HG03575 (cell line): ENCODE data around the gene ECHS1.

Source experiments
- ATAC-seq: cut with Tn5 transposase; IDR thresholded peaks from one replicate; pipeline ENCODE4 v1.9.1; 2021; ENCODE audit not compliant: unreplicated experiment, insufficient number of reproducible peaks, low FRiP score; ENCODE audit errors: extremely low read depth

Gene ECHS1

DNA sequence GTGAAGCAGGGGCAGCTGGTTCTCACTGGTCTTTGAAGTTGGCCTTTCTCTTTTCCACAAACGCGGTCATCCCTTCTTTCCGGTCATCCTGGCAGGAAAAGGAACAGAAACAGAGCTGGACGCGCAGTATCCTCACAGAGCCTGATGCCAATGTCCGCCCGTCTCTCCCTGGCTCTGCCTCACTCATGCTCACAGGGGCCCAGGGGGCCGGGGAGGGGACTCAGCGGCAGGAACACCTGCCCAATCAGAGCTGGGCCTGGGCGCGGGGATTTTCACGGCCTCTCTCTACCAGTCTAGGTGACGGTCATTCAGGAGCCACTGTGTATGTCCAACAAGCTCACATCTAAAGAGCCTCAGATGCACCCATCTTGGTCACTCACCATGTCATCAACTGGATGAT lies 10.3 kb downstream of the ECHS1 start:
- ATAC-seq = no peak

DNA sequence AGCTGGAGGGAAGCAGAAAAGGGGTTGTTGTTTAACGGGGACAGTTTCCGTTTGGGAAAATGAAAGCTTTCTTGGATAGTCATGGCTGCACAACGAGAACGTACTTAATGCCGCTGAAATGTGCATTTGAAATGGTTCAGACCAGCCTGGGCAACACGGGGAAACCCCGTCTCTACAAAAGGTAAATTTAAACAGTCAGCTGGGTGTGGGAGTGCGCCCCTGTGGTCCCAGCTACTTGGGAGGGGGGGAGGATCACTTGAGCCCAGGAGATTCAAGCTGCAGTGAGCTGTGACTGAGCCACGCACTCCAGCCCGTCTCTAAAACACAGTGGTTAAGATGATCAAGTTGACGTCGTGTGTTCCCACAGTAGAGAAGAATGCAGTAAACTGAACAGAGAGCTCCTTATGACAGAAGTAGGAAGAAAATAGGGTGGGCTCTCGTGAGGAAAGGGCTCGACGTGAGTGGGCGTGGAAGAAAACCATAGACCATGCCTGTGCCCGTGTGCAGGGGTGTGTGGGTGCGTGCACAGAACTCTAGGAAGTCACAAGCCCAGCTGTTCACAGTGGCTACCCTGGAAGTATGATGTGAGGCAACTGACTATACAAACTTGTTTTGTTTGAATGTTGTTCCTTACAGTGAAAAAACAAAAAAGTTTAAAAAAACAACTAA lies 11.2 kb downstream of the ECHS1 start:
- no peak for ATAC-seq

DNA sequence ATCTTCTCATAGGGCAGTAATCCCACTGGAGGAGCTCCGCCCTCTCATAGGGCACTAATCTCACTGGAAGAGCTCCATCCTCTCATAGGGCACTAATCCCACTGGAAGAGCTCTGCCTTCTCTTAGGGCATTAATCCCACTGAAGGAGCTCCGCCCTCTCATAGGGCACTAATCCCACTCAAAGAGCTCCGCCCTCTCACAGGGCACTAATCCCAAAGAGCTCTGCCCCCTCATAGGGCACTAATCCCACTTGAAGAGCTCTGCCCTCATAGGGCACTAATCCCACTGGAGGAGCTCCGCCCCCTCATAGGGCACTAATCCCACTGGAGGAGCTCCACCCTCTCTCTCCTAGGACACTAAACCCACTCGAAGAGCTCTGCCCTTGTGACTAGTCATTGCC lies 11.9 kb downstream of the ECHS1 start:
- no peak for ATAC-seq

DNA sequence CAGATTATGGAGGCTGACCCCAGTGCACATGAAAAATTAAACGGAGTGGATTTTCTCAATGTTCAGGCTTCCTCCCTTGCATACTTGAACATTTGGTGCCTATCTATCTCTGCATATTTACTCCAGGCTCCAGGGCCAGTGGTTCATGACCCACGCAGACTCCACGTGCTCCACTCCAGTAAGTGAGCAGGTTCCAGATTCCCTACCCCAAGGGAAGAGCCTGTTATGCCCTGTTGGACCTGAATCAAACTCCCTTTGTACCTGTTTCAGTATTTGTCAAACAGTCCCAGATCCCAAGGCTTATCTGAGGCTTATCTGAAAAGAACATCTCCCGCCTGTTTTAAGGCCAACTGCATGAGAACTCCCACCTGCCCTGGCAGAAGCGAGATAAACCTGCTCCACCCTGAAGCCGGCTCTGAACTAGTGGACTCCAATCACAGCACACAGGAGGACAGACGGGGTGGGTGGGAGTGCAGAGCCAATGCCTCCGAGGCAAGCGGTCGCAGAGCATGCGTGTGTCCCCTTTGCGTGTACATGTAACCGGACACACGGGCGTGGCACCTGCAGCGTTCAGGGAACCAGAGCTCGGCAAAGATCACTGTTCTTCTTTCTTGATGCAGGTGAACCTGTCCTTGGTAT lies 13.1 kb downstream of the ECHS1 start:
- no peak for ATAC-seq

DNA sequence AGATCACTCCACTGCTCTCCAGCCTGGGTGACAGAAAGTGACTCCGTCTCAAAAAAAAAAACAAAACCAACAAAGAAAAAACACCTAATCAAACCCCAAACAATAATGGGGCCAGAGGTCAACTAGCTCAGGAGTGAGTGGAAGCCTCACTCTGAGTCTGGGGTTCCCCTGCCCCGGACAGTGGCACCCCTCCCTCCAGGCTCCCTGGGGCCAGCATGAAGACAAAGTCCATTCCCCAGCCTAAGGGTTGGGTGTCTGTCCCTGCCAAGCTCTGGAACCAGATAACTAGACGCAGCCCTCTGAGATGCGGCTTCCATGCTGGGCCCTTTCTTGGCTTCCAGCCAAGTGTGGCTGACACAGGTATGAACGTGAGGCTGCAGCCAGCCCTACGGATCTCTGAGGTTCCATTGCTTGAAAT lies 13.6 kb downstream of the ECHS1 start:
- no peak for ATAC-seq

DNA sequence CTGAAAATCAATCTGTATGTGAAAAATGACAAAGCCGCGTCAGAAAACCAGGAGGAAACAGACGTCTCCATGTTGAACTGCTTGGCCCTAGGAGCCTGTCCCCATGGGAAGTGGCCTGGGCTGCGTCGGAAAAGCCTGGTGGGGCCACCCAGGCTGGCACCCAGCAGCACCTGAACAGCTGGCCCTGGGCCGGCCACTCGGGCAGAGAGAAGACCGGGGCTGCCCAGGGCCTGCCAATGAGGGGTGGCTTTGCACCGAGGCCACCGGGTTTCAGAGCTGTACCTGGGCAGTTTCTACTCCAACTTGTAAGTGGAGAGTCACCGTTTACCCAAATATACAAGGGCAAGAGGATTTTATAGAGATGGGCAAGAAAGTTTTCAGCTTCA lies 14.2 kb downstream of the ECHS1 start:
- no peak for ATAC-seq

DNA sequence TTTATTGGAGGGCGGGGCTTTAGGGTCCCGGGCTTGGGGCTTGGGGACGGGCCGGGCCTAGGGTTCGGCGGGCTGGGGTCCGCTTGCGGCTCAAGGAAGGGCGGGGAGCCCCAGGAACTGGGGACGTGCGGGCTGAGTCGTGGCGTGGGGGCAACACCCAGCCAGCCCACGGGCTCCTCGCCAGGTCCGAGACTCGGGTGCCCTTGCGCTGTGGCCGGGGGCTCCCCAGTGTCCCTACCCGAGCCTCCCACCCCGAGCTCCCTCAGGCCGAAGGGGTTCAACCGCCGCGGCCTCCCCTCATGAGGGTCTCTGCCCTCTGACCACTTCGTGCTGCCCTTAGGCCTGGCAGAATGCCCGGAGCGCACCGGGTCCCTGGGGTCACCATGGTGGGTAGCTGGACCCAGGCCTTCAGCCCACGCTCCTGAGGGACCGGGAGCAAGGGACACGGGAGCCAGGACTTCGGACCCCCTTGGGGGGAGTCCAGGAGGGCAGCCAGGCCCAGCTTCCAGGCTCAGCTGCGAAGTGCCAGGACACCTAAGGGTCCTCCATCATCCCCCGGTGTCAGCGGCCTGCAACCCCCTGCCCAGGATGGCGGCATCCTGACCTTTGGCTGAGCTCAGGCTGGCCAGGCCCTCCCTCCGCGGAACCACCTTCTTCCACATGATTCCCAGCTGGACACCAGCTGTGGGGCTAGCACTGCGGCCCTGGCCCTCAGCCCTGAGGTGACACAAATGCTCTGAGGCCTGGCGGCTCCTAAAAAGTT lies 14.8 kb downstream of the ECHS1 start:
- ATAC-seq = no peak

DNA sequence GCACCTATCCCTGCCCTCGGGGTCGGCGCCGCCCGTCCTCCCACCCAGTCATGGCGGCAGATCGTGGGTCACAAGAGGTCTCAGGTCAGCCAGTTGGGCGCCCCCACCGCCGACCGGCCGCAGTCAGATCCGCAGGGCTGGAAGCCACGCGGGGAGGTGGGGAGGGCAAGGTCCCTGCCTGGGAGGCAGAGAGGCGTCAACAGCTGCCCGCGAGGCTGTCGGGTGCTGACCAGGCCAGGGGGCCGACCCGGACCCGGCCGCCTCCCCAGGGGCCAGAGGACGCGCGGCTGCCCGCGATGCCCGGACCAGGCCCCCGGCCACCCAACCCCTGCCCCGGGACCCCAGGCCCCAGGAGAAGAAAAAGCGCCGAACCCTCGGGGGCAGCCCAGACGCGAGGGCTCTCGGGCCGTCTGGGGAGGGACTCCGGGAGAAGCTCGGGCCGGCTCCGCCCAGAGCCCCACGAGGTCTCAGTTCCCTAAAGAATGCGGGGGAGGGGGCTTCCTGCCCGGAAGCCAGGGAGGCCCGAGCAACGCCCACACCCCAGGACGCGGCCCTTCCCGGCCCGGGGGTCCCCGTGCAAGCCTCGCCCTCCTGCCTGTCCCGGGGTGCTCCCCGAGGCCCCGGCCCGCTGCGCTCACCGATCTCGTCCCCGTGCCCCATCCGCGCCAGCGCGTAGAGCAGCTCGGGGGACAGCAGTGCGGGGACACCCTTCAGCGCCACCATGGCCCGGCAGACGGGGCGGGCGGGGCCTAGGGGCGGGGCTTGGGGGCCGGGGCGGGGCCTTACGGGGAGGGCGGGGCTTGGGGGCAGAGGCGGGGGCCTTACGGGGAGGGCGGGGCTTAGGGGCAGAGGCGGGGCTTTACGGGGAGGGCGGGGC lies 15.6 kb downstream of the ECHS1 start, which contains the start of gene FUOM:
Gene FUOM, minus strand, starts transcription at position 735 of the 877 bp plus-strand sequence. Its CDS starts 12 bp downstream, at position 723.
- no peak for ATAC-seq

DNA sequence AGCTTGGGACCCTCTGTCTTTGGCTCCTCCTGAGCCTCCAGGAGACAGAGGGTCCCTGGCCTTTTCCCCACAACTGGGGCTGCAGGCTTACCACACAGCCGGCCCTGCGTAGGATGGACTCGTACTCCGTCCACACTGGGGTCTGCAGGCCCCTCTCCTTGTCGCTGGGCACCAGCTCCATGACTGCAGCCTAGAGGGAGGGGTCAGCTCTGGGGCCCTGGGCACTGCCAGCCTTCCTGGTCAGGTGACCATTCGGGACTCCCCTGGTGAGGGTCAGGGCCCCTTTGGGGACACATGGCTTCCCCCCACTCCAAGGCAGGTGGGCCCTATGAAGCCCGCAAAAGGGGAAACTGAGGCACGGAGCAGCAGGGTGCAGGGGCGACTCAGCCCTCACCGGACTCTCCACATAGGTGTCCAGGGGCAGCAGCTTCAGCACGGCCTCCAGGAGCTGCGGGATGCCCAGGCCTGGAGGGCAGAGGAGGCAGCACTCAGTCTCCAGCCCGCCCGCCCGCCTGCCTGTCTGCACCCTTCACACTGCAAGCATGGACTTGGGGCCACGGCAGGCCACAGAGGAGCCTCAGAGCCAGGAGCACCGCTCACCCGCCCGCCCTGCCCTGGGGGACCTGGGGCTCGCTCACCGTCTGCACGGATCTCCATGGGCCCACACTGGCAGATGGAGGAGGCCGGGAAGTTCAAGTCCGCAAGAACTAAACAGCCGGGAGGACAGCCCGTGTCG lies 16.4 kb downstream of the ECHS1 start:
- no peak for ATAC-seq

DNA sequence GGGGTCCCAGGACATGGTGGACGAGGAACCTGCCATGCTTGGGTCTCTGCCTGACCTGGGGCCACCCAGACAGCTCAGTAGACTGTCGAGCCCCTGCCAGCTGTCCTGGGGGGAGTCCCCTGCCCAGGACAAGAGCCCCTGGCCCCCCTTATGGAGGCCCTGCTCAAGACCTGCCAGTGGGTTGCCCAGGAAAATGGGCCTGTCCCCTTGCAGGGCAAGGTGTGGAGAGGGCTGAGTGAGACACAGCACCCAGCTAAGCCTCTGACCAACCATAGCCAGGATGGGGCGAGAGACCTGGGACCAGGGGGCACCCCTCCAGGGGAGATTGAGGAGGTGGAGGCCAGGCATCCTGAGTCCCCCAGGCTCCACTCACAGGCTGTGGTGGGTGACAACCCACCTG lies 17.2 kb downstream of the ECHS1 start:
- no peak for ATAC-seq

DNA sequence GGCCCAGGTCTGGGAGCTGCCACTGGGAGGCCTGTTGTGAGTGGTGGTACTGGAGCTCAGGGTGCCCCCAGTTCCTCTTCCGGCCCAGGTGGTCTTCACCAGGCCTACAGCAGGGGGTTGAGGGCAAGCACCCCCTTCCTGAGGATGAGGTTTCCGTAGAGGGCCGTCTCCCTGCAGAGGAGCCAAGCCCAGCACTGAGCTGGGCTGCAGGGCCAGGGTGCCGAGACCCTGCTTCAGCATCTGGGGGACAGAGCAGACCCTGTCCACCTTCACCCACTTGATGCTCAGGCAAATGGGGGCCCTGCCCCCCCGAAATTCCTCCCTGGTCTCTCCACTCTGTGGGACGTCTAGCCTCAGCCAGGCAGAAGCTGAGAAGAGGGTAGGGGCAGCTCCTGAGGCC lies 17.9 kb downstream of the ECHS1 start:
- ATAC-seq = no peak

DNA sequence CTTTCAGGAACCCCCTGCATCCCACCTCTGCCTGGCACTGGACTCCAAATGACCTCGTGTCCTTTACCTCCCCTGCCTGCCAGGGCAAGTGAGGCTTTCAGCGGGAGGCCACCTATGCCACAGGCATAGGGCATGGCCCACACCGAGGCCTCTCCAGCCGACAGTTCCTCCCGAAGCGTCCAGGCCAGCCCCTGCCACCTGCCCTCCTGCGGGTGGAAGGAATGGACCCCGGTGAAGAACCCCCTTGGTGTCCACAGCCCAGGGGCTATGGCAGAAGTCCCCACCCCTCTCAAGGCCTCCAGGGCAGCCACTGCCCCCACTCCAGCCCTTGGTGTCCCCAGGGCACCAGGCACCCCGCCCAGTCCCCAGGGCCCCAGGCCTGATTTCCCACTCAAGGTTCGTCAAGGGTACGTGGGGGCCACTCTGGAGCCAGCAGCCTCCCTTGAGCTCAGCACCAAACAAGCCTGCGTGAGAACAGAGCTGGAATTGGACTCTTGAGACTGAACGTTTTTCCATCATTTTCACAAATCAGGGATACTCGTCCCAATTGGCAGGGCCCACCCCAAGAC lies 18.4 kb downstream of the ECHS1 start:
- ATAC-seq = no peak

DNA sequence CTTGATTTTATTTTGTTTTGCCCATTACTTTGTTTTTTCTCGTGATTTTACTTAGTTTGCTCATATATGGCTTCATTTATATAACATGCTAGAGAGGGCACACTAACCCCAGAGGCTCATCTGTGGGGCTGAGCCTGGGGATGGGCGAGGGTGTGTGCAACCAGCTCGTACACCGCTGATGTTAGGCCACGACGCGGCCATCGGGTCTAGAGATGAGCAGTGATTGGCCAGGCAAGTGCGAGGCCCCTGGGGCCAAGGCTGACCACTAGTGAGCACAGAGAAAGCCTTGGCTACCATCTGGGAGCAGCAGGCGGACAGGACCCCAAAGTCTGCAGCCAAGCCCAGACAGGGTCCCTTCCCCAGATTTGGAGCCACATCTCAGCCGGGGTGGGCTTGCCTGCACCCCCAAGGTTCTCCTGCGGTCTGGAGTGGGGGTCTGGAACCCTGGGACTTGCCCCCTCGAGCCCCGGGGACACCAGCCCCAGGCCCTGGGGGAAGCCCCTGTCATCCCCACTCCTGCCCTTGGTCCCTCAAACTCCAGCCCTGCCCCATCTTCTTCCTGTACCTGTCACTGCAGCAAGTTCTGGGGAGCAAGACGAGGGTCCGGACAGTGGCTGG lies 19.1 kb downstream of the ECHS1 start:
- no peak for ATAC-seq

DNA sequence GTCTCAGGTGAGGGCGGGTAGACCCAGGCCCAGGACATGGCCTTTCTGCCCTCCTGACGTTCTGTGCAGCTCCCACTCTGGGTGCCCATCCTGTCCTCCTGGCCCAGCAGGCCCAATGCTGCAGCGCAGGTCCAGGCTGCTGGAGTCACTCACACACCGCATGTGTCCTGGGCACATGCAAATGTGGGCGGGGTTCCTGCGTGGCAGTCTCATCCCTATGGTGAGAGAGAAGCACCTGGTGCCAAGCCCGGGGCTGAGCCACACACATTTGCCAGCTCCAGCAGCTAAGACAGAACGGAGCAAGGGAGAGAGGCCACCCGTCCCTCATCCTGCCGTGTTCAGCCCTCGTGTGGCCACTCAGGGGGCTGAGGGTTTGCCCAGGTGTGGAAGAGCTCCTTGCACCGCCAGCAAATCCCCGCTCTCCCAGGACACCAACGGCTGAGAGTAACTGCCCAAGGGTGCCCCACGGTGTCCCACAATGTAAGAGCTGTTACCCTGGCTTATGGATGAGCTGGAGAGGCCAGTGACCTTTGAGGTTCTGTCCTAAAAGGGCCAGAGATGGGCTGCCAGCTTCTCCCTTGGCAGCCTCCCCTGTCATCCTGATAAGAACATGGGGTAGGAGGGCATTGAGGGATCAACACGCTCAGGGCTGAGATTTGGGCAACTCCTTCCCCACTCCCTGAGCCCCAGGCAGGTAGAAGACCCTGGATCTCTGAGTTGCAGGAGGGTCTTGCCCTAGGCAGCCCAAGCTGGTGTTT lies 19.8 kb downstream of the ECHS1 start:
- no peak for ATAC-seq

DNA sequence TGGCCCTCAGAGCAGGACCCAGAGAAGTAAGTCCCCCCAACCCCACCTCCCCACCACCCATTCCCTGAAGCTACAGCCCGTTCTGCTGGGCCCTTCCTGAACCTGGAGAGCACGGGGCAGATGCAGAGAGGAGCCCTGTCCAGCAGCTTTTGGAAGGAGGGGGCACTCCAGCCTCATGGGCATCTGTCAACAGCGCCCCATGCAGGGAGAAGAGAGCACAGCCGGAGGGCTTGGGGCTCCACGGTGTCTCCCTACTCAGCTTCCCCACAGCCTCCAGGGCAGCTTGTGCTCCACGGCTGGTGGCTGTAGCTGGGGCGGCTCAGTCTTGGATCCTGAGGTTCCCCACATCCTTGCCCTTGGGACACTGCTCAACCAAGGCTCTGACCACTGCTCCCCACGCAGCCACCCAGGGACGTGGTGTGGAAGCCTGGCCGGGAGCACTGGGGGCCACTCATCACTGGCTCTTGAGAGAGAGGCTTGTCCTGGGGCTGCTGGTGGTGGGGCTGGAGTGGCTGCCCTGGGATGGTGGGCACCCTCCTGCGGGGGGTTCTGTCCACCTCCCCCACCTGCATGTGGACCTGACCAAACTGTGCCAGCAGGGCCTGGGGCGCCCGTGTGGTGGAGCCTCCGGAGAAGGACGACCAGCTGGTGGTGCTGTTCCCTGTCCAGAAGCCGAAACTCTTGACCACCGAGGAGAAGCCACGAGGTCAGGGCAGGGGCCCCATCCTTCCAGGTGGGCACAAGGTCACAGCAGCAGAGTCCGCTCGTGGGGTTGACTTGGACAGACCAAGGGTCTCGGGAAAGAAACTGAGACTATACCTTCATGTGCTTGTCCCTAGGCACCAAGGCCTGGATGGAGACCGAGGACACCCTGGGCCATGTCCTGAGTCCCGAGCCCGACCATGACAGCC lies 21.5 kb downstream of the ECHS1 start:
- ATAC-seq = no peak

DNA sequence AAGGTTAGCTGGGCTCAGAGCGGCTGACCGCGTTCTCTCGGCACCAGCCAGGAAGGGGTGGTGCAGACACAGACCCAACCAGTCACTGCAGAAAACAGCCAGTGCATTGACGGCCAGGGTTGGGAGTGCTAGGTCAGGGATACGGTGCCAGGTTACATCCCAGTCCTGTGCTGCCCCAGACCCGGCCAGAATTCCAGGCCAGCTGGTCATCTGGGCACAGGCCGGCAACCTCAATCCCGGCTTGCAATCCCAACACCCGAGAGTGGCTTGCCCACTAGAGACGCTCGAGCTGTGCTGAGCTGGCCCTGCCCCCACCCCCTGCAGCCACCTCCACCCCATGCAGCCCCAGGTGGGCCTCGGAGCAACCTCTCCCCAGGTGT lies 22.2 kb downstream of the ECHS1 start:
- no peak for ATAC-seq
